Thyroid gland (tissue), 4 donors: ENCODE measurements around the gene TLE4. TPM values are rescaled to one million over a fixed set of nuclear protein-coding genes. Genes with fewer than 3 reads are reported as not detected.

Experiments
- DNase-seq, 2 donors: peaks; one replicate each; pipeline ENCODE4 v3.0.0-alpha.2; 2019
- H3K27ac ChIP-seq, 3 donors: fragments of 200-600 bp; sonication (generic); 1 replicate in 2 of 3; 2 replicates in 1 of 3; pipeline ENCODE4 v1.5.1; 2016 to 2019; ENCODE audit warnings: mild to moderate bottlenecking in 1 of 3, moderate library complexity in 1 of 3
- H3K27me3 ChIP-seq: fragments of 200-600 bp; sonication (generic); one replicate; pipeline ENCODE4 v1.5.1; 2019
- H3K36me3 ChIP-seq, 2 donors: fragments of 200-600 bp; sonication (generic); one replicate each; pipeline ENCODE4 v1.5.1; 2016 to 2019
- H3K4me1 ChIP-seq, 2 donors: fragments of 200-600 bp; sonication (generic); one replicate each; pipeline ENCODE4 v1.5.1; 2017 to 2019
- H3K4me3 ChIP-seq, 3 donors: fragments of 200-600 bp; sonication (generic); replicated peaks in 1 of 3; 1 replicate in 2 of 3; 2 replicates in 1 of 3; pipeline ENCODE4 v1.5.1; 2016; ENCODE audit warnings: mild to moderate bottlenecking in 1 of 3
- H3K9me3 ChIP-seq: fragments of 200-600 bp; sonication (generic); one replicate; pipeline ENCODE4 v1.5.1; 2017
- CTCF ChIP-seq, 6 experiments: fragments of 200-600 bp in 3 of 6; fragments of 450-650 bp in 3 of 6; sonication (generic) in 3 of 6; IDR thresholded peaks; one replicate each; pipeline ENCODE4 v1.5.1; 2016 to 2019; ENCODE audit warnings: antibody characterized with exemption in 6 of 6, mild to moderate bottlenecking in 2 of 6, inconsistent platforms in 1 of 6, moderate library complexity in 1 of 6
- POLR2A ChIP-seq, 2 donors: fragments of 450-650 bp; IDR thresholded peaks; one replicate each; pipeline ENCODE4 v1.6.1; 2017; ENCODE audit warnings: antibody characterized with exemption in 2 of 2, mild to moderate bottlenecking in 2 of 2, moderate library complexity in 1 of 2
- WGBS, 2 donors: methylation state at CpG; one replicate each; pipeline ENCODE4 v1.1.5; 2017; 5-methylcytosine and 5-hydroxymethylcytosine counted together
- intact Hi-C: fragments of 100-400 bp; cut with DNase I; formaldehyde crosslinking; loops from one replicate; pipeline ENCODE4 v1.15.1; 2023
- total RNA-seq, 4 donors: library from RNA; depleted of rRNA; stranded (reverse); fragments of >200 nt; gene quantifications; one replicate each; pipeline ENCODE4 v1.2.3, GENCODE V29; 2016

The TLE4 gene
- total RNA-seq, 4 donors from 2014 or later = 40.3 to 64.2 (median 52.8) TPM

- Histone ChIP-seq H3K36me3 (no peaks in the 10 kb centered on the region), H3K9me3 (no peaks in the 10 kb centered on the region), H3K27me3 (no peaks in the 10 kb centered on the region), H3K4me1 (peaks cover 10 to 20% of the 10 kb centered on the region in 2 donors), H3K4me3 (no peak overlapping the region), H3K27ac (no peak overlapping the region)
- WGBS, 2 donors = 65 to 84% methylated on average over 3 of the region's 3 CpGs
- DNase-seq = no peak
- intact Hi-C loops = no loop called here
- TF ChIP-seq CTCF (IDR thresholded peaks at IDR 0.05) (no peak), POLR2A (IDR thresholded peaks at IDR 0.05) (no peak)
These were observed 100.5 kb downstream of the TLE4 start for GRCh38 chr9:79672236-79672635.

GRCh38 chr9:79672891-79673290, 101.1 kb downstream of the TLE4 start:
- Histone ChIP-seq H3K27ac (no peak overlapping the region), H3K36me3 (no peaks in the 10 kb centered on the region), H3K27me3 (no peaks in the 10 kb centered on the region), H3K4me1 (peaks cover 5 to 16% of the 10 kb centered on the region in 2 donors), H3K4me3 (no peak overlapping the region), H3K9me3 (no peaks in the 10 kb centered on the region)
- TF ChIP-seq CTCF (IDR thresholded peaks at IDR 0.05) (no peak), POLR2A (IDR thresholded peaks at IDR 0.05) (no peak)
- intact Hi-C loops = no loop called here
- DNase-seq = no peak
- WGBS, 2 donors = 95 to 96% methylated on average over 4 of the region's 4 CpGs

GRCh38 chr9:79673614-79674013, 101.8 kb downstream of the TLE4 start:
- intact Hi-C loops = no loop called here

GRCh38 chr9:79674052-79674777, 102.5 kb downstream of the TLE4 start:
- Histone ChIP-seq H3K27me3 (no peaks in the 10 kb centered on the region), H3K4me1 (peaks cover 0 to 4% of the 10 kb centered on the region in 2 donors), H3K36me3 (no peaks in the 10 kb centered on the region), H3K9me3 (no peaks in the 10 kb centered on the region), H3K27ac (no peak overlapping the region), H3K4me3 (no peak overlapping the region)
- WGBS, 2 donors = 93 to 95% methylated on average over 7 of the region's 7 CpGs
- TF ChIP-seq POLR2A (IDR thresholded peaks at IDR 0.05) = no peak
- no peak for TF ChIP-seq CTCF (IDR thresholded peaks at IDR 0.05)
- intact Hi-C loops = no loop called here
- no peak for DNase-seq

More at GRCh38 chr9:79673614-79674013, 101.8 kb downstream of the TLE4 start:
- Histone ChIP-seq H3K9me3 (no peaks in the 10 kb centered on the region), H3K36me3 (no peaks in the 10 kb centered on the region), H3K27ac (no peak overlapping the region), H3K4me3 (no peak overlapping the region), H3K4me1 (peaks cover 3 to 9% of the 10 kb centered on the region in 2 donors), H3K27me3 (no peaks in the 10 kb centered on the region)
- TF ChIP-seq POLR2A (IDR thresholded peaks at IDR 0.05) (no peak), CTCF (IDR thresholded peaks at IDR 0.05) (no peak)
- WGBS, 2 donors = 83 to 94% methylated on average over 3 of the region's 3 CpGs
- DNase-seq = no peak

GRCh38 chr9:79681576-79681975, 109.8 kb downstream of the TLE4 start:
- Histone ChIP-seq H3K27me3 (no peaks in the 10 kb centered on the region), H3K9me3 (no peaks in the 10 kb centered on the region), H3K36me3 (no peaks in the 10 kb centered on the region), H3K27ac (no peak overlapping the region), H3K4me1 (no peaks in the 10 kb centered on the region), H3K4me3 (no peak overlapping the region)
- no peak for DNase-seq
- intact Hi-C loops = no loop called here
- no peak for TF ChIP-seq CTCF (IDR thresholded peaks at IDR 0.05)
- TF ChIP-seq POLR2A (IDR thresholded peaks at IDR 0.05) = no peak
